CD14-positive monocyte (primary cell): ENCODE results near the gene CNOT6L. TPM values are rescaled to one million over a fixed set of nuclear protein-coding genes. Genes with fewer than 3 reads are reported as not detected.

ENCODE experiments used
- DNase-seq, 3 donors: peaks; one replicate each; pipeline ENCODE4 v3.0.0-alpha.2; 2011 to 2022
- H2AFZ ChIP-seq: 2 replicates; pipeline ENCODE4 v1.6.0; 2012; ENCODE audit warnings: mild to moderate bottlenecking, low read depth, low read length, inconsistent platforms; ENCODE audit not compliant: insufficient read depth, poor library complexity, severe bottlenecking
- H3K27ac ChIP-seq, 2 donors: 1 replicate in 1 of 2; 2 replicates in 1 of 2; pipeline ENCODE4 v1.5.1; 2012 to 2013; ENCODE audit warnings: low read length in 2 of 2, control low read depth in 1 of 2, inconsistent platforms in 1 of 2, low read depth in 1 of 2, mild to moderate bottlenecking in 1 of 2
- H3K27me3 ChIP-seq, 2 donors: one replicate each; pipeline versions ENCODE4 v1.6.0 to v1.6.1; 2011 to 2013; ENCODE audit warnings: low read length in 2 of 2; ENCODE audit not compliant: control insufficient read depth in 2 of 2, insufficient read depth in 2 of 2
- H3K36me3 ChIP-seq, 2 donors: replicated peaks in 1 of 2; 1 replicate in 1 of 2; 2 replicates in 1 of 2; pipeline versions ENCODE4 v1.5.1 to v1.6.1; 2012 to 2013; ENCODE audit warnings: low read length in 2 of 2, control low read depth in 1 of 2, inconsistent platforms in 1 of 2, mild to moderate bottlenecking in 1 of 2; ENCODE audit not compliant: insufficient read depth in 2 of 2, control insufficient read depth in 1 of 2
- H3K4me1 ChIP-seq, 2 donors: 1 replicate in 1 of 2; 2 replicates in 1 of 2; pipeline versions ENCODE4 v1.5.1 to v1.6.1; 2012 to 2013; ENCODE audit warnings: low read length in 2 of 2, control low read depth in 1 of 2, inconsistent platforms in 1 of 2, mild to moderate bottlenecking in 1 of 2, moderate library complexity in 1 of 2; ENCODE audit not compliant: insufficient read depth in 2 of 2, control insufficient read depth in 1 of 2
- H3K4me2 ChIP-seq: replicated peaks from 2 replicates; pipeline ENCODE3; 2012; ENCODE audit warnings: low read length, moderate library complexity, mild to moderate bottlenecking; ENCODE audit not compliant: poor library complexity, severe bottlenecking; ENCODE audit errors: extremely low read depth
- H3K4me3 ChIP-seq, 3 experiments: fragments of 200-600 bp in 1 of 3; sonication (generic) in 1 of 3; replicated peaks in 1 of 3; 1 replicate in 2 of 3; 2 replicates in 1 of 3; pipeline ENCODE4 v1.5.1; 2011 to 2013; ENCODE audit warnings: low read length in 3 of 3, mild to moderate bottlenecking in 3 of 3, control low read depth in 2 of 3, low read depth in 2 of 3, inconsistent platforms in 1 of 3, moderate library complexity in 1 of 3
- H3K79me2 ChIP-seq: 2 replicates; pipeline ENCODE4 v1.6.0; 2012; ENCODE audit warnings: mild to moderate bottlenecking, control low read depth, inconsistent platforms, low read length, moderate library complexity; ENCODE audit not compliant: insufficient read depth
- H3K9ac ChIP-seq: 2 replicates; pipeline ENCODE4 v1.6.0; 2017; ENCODE audit warnings: low read length, mild to moderate bottlenecking; ENCODE audit not compliant: insufficient read depth, poor library complexity, severe bottlenecking
- H3K9me3 ChIP-seq, 2 donors: replicated peaks in 1 of 2; 1 replicate in 1 of 2; 2 replicates in 1 of 2; pipeline versions ENCODE4 v1.5.1 to v1.6.1; 2012 to 2013; ENCODE audit warnings: low read length in 2 of 2, control low read depth in 1 of 2; ENCODE audit not compliant: control insufficient read depth in 1 of 2, insufficient read depth in 1 of 2
- H4K20me1 ChIP-seq: 2 replicates; pipeline ENCODE4 v1.6.0; 2012; ENCODE audit warnings: mild to moderate bottlenecking, low read length, control low read depth, moderate library complexity; ENCODE audit not compliant: insufficient read depth
- H3K27ac Mint-ChIP-seq, 7 donors: one replicate each; pipeline ENCODE4 v1.8.0; 2020; ENCODE audit warnings: mild to moderate bottlenecking in 7 of 7, mixed read lengths in 7 of 7, moderate library complexity in 6 of 7, inconsistent platforms in 2 of 7
- H3K27me3 Mint-ChIP-seq, 3 donors: one replicate each; pipeline ENCODE4 v1.8.0; 2021 to 2022; ENCODE audit warnings: low read depth in 3 of 3, mild to moderate bottlenecking in 3 of 3, mixed read lengths in 3 of 3, moderate library complexity in 3 of 3, inconsistent platforms in 1 of 3
- H3K36me3 Mint-ChIP-seq, 2 donors: one replicate each; pipeline ENCODE4 v1.8.0; 2020; ENCODE audit warnings: mixed read lengths in 2 of 2, inconsistent platforms in 1 of 2, mild to moderate bottlenecking in 1 of 2
- H3K4me1 Mint-ChIP-seq: one replicate; pipeline ENCODE4 v1.8.0; 2020; ENCODE audit warnings: mild to moderate bottlenecking, mixed read lengths
- H3K4me3 Mint-ChIP-seq, 2 donors: one replicate each; pipeline ENCODE4 v1.8.0; 2020; ENCODE audit warnings: mild to moderate bottlenecking in 2 of 2, mixed read lengths in 2 of 2, moderate library complexity in 1 of 2
- H3K9me3 Mint-ChIP-seq, 7 donors: one replicate each; pipeline ENCODE4 v1.8.0; 2020 to 2022; ENCODE audit warnings: mixed read lengths in 7 of 7, mild to moderate bottlenecking in 6 of 7, moderate library complexity in 6 of 7, inconsistent platforms in 2 of 7
- CTCF ChIP-seq: fragments of 200-600 bp; IDR thresholded peaks from one replicate; pipeline ENCODE4 v1.8.0; 2022; ENCODE audit warnings: antibody characterized with exemption, mild to moderate bottlenecking
- WGBS: methylation state at CpG from one replicate; pipeline ENCODE4 v1.1.5; 2013; ENCODE audit warnings: missing lambda C conversion rate; ENCODE audit not compliant: insufficient coverage; 5-methylcytosine and 5-hydroxymethylcytosine counted together
- intact Hi-C, 2 donors: fragments of 100-400 bp; cut with micrococcal nuclease; formaldehyde crosslinking; loops; one replicate each; pipeline versions ENCODE4 v1.15.0 to v1.15.1; 2023
- polyA plus RNA-seq, 3 donors: library from polyadenylated mRNA; depleted of rRNA in 1 of 3; unstranded in 2 of 3; stranded (reverse) in 1 of 3; fragments of 300-500 nt in 2 of 3; fragments of >200 nt in 1 of 3; fragmentation: Illumina TruSeq in 2 of 3; gene quantifications; 1 replicate in 2 of 3; 2 replicates in 1 of 3; pipeline ENCODE4 v1.2.3, GENCODE V29; 2012 to 2021

Gene CNOT6L
- polyA plus RNA-seq, 3 donors: 16.1 to 26.4 (median 26.3) TPM

GRCh38 chr4:77785669-77786068 lies 33.5 kb downstream of the CNOT6L start:
- Histone ChIP-seq H2AFZ (no peak overlapping the region), H3K79me2 (peaks cover 97% of the 10 kb centered on the region), H3K36me3 (peaks cover 0 to 2% of the 10 kb centered on the region in 2 donors), H3K4me2 (no peak overlapping the region), H3K27me3 (no peaks in the 10 kb centered on the region), H3K4me1 (no peaks in the 10 kb centered on the region), H4K20me1 (peaks cover 97% of the 10 kb centered on the region), H3K27ac (no peak overlapping the region), H3K9me3 (no peaks in the 10 kb centered on the region), H3K9ac (no peak overlapping the region), H3K4me3 (no peak overlapping the region)
- intact Hi-C loops: no loop called here
- Mint-ChIP-seq H3K27ac (peak overlapping the region in 1 of 7 donors; percentile 62), H3K4me3 (no peak overlapping the region), H3K9me3 (no peaks in the 10 kb centered on the region), H3K36me3 (peaks cover 0 to 13% of the 10 kb centered on the region in 2 donors), H3K4me1 (peaks cover 14% of the 10 kb centered on the region), H3K27me3 (no peaks in the 10 kb centered on the region)
- 100% methylated on average over 3 of the region's 6 CpGs for WGBS
- no peak for DNase-seq
- TF ChIP-seq CTCF: no peak

DNA sequence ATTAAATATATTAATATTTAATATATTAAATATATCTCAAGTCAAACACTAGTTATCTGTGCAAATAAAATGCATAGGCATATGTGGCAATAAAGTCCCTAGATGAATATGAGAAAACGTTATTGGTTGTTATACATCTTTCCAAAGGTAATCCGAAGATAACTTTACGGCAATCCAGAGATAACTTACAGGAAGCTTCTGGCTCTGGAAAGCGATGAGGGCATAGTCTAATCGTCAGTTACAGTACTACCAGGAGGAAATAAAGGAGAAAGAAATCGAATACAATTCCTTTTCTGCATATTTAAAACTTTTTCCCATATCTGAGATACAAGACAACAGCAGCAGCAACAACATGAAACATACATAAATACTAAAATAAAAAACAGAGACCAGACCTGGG lies 35.3 kb downstream of the CNOT6L start:
- Histone ChIP-seq H3K4me3 (no peak overlapping the region), H3K4me1 (no peaks in the 10 kb centered on the region), H2AFZ (no peak overlapping the region), H3K9ac (no peak overlapping the region), H3K27ac (no peak overlapping the region), H3K9me3 (no peaks in the 10 kb centered on the region), H3K36me3 (no peaks in the 10 kb centered on the region), H3K4me2 (no peak overlapping the region), H3K79me2 (peaks cover 97% of the 10 kb centered on the region), H4K20me1 (peaks cover 95% of the 10 kb centered on the region), H3K27me3 (no peaks in the 10 kb centered on the region)
- Mint-ChIP-seq H3K9me3 (peaks cover 0 to 5% (median 0%) of the 10 kb centered on the region in 7 donors), H3K27me3 (no peaks in the 10 kb centered on the region), H3K4me1 (peaks cover 17% of the 10 kb centered on the region), H3K27ac (no peak overlapping the region), H3K4me3 (no peak overlapping the region), H3K36me3 (peaks cover 0 to 9% of the 10 kb centered on the region in 2 donors)
- no peak for TF ChIP-seq CTCF
- 92% methylated on average over 2 of the region's 6 CpGs for WGBS
- intact Hi-C loops: no loop called here
- no peak for DNase-seq
